Measurements from ENCODE around the gene PLP1. TPM values are rescaled to one million over a fixed set of nuclear protein-coding genes. Genes with fewer than 3 reads are reported as not detected.

PLP1 gene
- total RNA-seq, 1 experiment from 2014 or later: 29.2 TPM

- Mint-ChIP-seq H3K36me3 (peaks cover 8% of the 10 kb centered on the region; the same call in 1 of the 2 replicates), H3K4me1 (peaks cover 49% of the 10 kb centered on the region), H3K4me3 (peak overlapping the region; percentile 90), H3K27ac (peak overlapping the region; percentile 98), H3K9me3 (no peaks in the 10 kb centered on the region), H3K27me3 (ENCODE audit: low read depth) (no peaks in the 10 kb centered on the region)
- no peak for DNase-seq (ENCODE audit: low spot score)
- TF ChIP-seq E2F4 (CRISPR knock-in tag; IDR thresholded peaks at IDR 0.05; ENCODE audit: borderline replicate concordance, low read depth) (no peak), TP53 (CRISPR knock-in tag; IDR thresholded peaks at IDR 0.05) (no peak), RELA (CRISPR knock-in tag; IDR thresholded peaks at IDR 0.05; ENCODE audit: borderline replicate concordance) (no peak), ERG (CRISPR knock-in tag; IDR thresholded peaks at IDR 0.05) (no peak), KAT7 (CRISPR knock-in tag; IDR thresholded peaks at IDR 0.05; ENCODE audit: borderline replicate concordance) (no peak), OVOL2 (CRISPR knock-in tag; IDR thresholded peaks at IDR 0.05; ENCODE audit: borderline replicate concordance) (no peak), MXD4 (CRISPR knock-in tag; IDR thresholded peaks at IDR 0.05; ENCODE audit: borderline replicate concordance) (no peak), NFE2L1 (CRISPR knock-in tag; IDR thresholded peaks at IDR 0.05) (no peak), MYBL2 (CRISPR knock-in tag; IDR thresholded peaks at IDR 0.05) (no peak)
- CTCF ChIA-PET: interaction anchor here (0.8 to 1.6 kb wide), 5 partner anchors 12 to 32 kb away, joined by 3 to 5 read pairs (median 4); partner anchors contain the start of gene TMEM31
- peak; percentile 66 for ATAC-seq
- POLR2A ChIA-PET: interaction anchor here (0.8 to 1.5 kb wide), 2 partner anchors 9 to 44 kb away, joined by 3 read pairs; no protein-coding TSS in a partner anchor
Observed at GRCh38 chrX:103742339-103742738, 34.3 kb upstream of the PLP1 start.

- H3K27ac Mint-ChIP-seq: peak overlapping the region; percentile 26; the same call in 1 of the 2 replicates
- TF ChIP-seq, protein P1, sequence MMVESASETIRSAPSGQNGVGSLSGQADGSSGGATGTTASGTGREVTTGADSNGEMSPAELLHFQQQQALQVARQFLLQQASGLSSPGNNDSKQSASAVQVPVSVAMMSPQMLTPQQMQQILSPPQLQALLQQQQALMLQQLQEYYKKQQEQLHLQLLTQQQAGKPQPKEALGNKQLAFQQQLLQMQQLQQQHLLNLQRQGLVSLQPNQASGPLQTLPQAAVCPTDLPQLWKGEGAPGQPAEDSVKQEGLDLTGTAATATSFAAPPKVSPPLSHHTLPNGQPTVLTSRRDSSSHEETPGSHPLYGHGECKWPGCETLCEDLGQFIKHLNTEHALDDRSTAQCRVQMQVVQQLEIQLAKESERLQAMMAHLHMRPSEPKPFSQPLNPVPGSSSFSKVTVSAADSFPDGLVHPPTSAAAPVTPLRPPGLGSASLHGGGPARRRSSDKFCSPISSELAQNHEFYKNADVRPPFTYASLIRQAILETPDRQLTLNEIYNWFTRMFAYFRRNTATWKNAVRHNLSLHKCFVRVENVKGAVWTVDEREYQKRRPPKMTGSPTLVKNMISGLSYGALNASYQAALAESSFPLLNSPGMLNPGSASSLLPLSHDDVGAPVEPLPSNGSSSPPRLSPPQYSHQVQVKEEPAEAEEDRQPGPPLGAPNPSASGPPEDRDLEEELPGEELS (CRISPR knock-in tag; IDR thresholded peaks at IDR 0.05): no peak
- TF ChIP-seq GABPB1 (CRISPR knock-in tag; IDR thresholded peaks at IDR 0.05) (no peak), ZMAT4 (CRISPR knock-in tag; IDR thresholded peaks at IDR 0.05) (no peak), MAX (CRISPR knock-in tag; IDR thresholded peaks at IDR 0.05) (no peak), ETV6 (CRISPR knock-in tag; IDR thresholded peaks at IDR 0.05) (no peak), IRF1 (CRISPR knock-in tag; IDR thresholded peaks at IDR 0.05) (no peak)
- TF ChIP-seq, protein P2, sequence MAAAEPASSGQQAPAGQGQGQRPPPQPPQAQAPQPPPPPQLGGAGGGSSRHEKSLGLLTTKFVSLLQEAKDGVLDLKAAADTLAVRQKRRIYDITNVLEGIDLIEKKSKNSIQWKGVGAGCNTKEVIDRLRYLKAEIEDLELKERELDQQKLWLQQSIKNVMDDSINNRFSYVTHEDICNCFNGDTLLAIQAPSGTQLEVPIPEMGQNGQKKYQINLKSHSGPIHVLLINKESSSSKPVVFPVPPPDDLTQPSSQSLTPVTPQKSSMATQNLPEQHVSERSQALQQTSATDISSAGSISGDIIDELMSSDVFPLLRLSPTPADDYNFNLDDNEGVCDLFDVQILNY (CRISPR knock-in tag; IDR thresholded peaks at IDR 0.05): no peak
- TF ChIP-seq, protein P3, sequence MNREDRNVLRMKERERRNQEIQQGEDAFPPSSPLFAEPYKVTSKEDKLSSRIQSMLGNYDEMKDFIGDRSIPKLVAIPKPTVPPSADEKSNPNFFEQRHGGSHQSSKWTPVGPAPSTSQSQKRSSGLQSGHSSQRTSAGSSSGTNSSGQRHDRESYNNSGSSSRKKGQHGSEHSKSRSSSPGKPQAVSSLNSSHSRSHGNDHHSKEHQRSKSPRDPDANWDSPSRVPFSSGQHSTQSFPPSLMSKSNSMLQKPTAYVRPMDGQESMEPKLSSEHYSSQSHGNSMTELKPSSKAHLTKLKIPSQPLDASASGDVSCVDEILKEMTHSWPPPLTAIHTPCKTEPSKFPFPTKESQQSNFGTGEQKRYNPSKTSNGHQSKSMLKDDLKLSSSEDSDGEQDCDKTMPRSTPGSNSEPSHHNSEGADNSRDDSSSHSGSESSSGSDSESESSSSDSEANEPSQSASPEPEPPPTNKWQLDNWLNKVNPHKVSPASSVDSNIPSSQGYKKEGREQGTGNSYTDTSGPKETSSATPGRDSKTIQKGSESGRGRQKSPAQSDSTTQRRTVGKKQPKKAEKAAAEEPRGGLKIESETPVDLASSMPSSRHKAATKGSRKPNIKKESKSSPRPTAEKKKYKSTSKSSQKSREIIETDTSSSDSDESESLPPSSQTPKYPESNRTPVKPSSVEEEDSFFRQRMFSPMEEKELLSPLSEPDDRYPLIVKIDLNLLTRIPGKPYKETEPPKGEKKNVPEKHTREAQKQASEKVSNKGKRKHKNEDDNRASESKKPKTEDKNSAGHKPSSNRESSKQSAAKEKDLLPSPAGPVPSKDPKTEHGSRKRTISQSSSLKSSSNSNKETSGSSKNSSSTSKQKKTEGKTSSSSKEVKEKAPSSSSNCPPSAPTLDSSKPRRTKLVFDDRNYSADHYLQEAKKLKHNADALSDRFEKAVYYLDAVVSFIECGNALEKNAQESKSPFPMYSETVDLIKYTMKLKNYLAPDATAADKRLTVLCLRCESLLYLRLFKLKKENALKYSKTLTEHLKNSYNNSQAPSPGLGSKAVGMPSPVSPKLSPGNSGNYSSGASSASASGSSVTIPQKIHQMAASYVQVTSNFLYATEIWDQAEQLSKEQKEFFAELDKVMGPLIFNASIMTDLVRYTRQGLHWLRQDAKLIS (CRISPR knock-in tag; IDR thresholded peaks at IDR 0.05; ENCODE audit: borderline replicate concordance): no peak
- no peak for ATAC-seq
- H3K36me3 Mint-ChIP-seq: peaks cover 31% of the 10 kb centered on the region
- H3K27me3 Mint-ChIP-seq (ENCODE audit: low read depth): no peaks in the 10 kb centered on the region
- ChIA-PET CTCF (interaction anchor here (1.7 kb wide), 1 partner anchor 35 kb away, joined by 5 read pairs; no protein-coding TSS in a partner anchor), POLR2A (no interaction called here)
- peak overlapping the region; percentile 37; the same call in 1 of the 2 replicates for H3K4me3 Mint-ChIP-seq
- no peaks in the 10 kb centered on the region for H3K9me3 Mint-ChIP-seq
- DNase-seq (ENCODE audit: low spot score): no peak
- H3K4me1 Mint-ChIP-seq: peaks cover 35% of the 10 kb centered on the region
Observed at GRCh38 chrX:103747163-103747562, 29.5 kb upstream of the PLP1 start.

Measured in WTC11 (cell line).